Right lobe of liver (tissue), 6 donors: ENCODE measurements around the gene PCED1B. TPM values are rescaled to one million over a fixed set of nuclear protein-coding genes. Genes with fewer than 3 reads are reported as not detected.

Experiments
- ATAC-seq, 4 donors: fragments of 200-7000 bp; cut with Tn5 transposase; one replicate each; pipeline ENCODE4 v1.9.1; 2020; ENCODE audit warnings: mild to moderate bottlenecking in 4 of 4, moderate library complexity in 4 of 4
- DNase-seq, 3 donors: peaks; one replicate each; pipeline ENCODE4 v3.0.0-alpha.2; 2020
- H3K27ac ChIP-seq, 3 donors: fragments of 200-600 bp; one replicate each; pipeline ENCODE4 v1.8.0; 2022
- H3K27me3 ChIP-seq, 2 donors: fragments of 200-600 bp; one replicate each; pipeline ENCODE4 v1.8.0; 2022
- H3K36me3 ChIP-seq, 4 donors: fragments of 200-600 bp; sonication (generic) in 1 of 4; one replicate each; pipeline versions ENCODE4 v1.5.1 to v1.8.0; 2017 to 2022; ENCODE audit warnings: control low read depth in 1 of 4
- H3K4me1 ChIP-seq, 4 donors: fragments of 200-600 bp; sonication (generic) in 1 of 4; one replicate each; pipeline versions ENCODE4 v1.5.1 to v1.8.0; 2017 to 2022; ENCODE audit warnings: control low read depth in 1 of 4
- H3K4me3 ChIP-seq, 3 donors: fragments of 200-600 bp; one replicate each; pipeline ENCODE4 v1.8.0; 2022
- H3K9me3 ChIP-seq, 4 donors: fragments of 200-600 bp; sonication (generic) in 1 of 4; one replicate each; pipeline versions ENCODE4 v1.5.1 to v1.8.0; 2017 to 2022; ENCODE audit warnings: control low read depth in 1 of 4
- CTCF ChIP-seq, 4 donors: fragments of 200-600 bp in 3 of 4; fragments of 450-650 bp in 1 of 4; IDR thresholded peaks; one replicate each; pipeline versions ENCODE4 v1.5.1 to v1.8.0; 2016 to 2022; ENCODE audit warnings: antibody characterized with exemption in 4 of 4, mild to moderate bottlenecking in 2 of 4
- POLR2A ChIP-seq: fragments of 450-650 bp; IDR thresholded peaks from one replicate; pipeline ENCODE4 v1.6.1; 2017; ENCODE audit warnings: antibody characterized with exemption, mild to moderate bottlenecking
- WGBS: methylation state at CpG from one replicate; pipeline ENCODE4 v1.1.6; 2018; ENCODE audit warnings: low coverage, low lambda C conversion rate; ENCODE audit not compliant: insufficient coverage; ENCODE audit errors: missing lambda C conversion rate; 5-methylcytosine and 5-hydroxymethylcytosine counted together
- intact Hi-C, 2 donors: fragments of 100-400 bp; cut with DNase I; formaldehyde crosslinking; loops; one replicate each; pipeline versions ENCODE4 v1.11.2 to v1.14.1; 2022
- total RNA-seq, 6 experiments: library from RNA; depleted of rRNA in 2 of 6; stranded (reverse); fragments of >200 nt in 2 of 6; fragmentation: NEBNext Ultra II Directional in 3 of 6; extraction: Animal tissue kit (Norgen Biotek cat#: 25700) in 3 of 6; gene quantifications; one replicate each; pipeline versions ENCODE4 v1.1.0 to v1.2.4, GENCODE V29; 2016 to 2023
- donor health status: DM: no; HTN: yes; CAD: no.
- donor health status: DM: no; HTN: no; CAD: no.
- donor health status: DM: no; HTN: no; CAD: no.
- donor health status: DM: no; HTN: yes; CAD: no.
- donor health status: DM: no; HTN: yes; CAD: no.

The PCED1B gene
- total RNA-seq, 6 experiments from 2014 or later = 0.62 to 3.0 (median 1.1) TPM

- TF ChIP-seq POLR2A (no peak), CTCF (IDR thresholded peaks at IDR 0.05) (no peak)
- 27% methylated on average over 26 of the region's 26 CpGs for WGBS
- Histone ChIP-seq H3K27ac (peak overlapping the region; percentile 69 to 79 (median 77)), H3K4me3 (peak overlapping the region; percentile 51 to 68 (median 54)), H3K9me3 (no peaks in the 10 kb centered on the region), H3K36me3 (no peaks in the 10 kb centered on the region), H3K4me1 (peaks cover 0 to 5% (median 2%) of the 10 kb centered on the region in 4 donors), H3K27me3 (no peaks in the 10 kb centered on the region)
- peak; percentile 57 to 72 (median 66) for DNase-seq
- ATAC-seq = peak; percentile 32 to 45 (median 38)
- intact Hi-C loops = no loop called here
These were observed 1.5 kb downstream of the PCED1B start for GRCh38 chr12:47080725-47081502.

GRCh38 chr12:47082283-47082682 lies 2.9 kb downstream of the PCED1B start:
- peaks cover 0 to 5% (median 2%) of the 10 kb centered on the region in 4 donors for H3K4me1 ChIP-seq
- no peaks in the 10 kb centered on the region for H3K27me3 ChIP-seq
- H3K27ac ChIP-seq = no peak overlapping the region
- DNase-seq (no peak), ATAC-seq (no peak)
- WGBS = 71% methylated on average over 3 of the region's 3 CpGs
- intact Hi-C loops = no loop called here
- TF ChIP-seq CTCF (IDR thresholded peaks at IDR 0.05) = no peak
- H3K36me3 ChIP-seq = no peaks in the 10 kb centered on the region
- no peaks in the 10 kb centered on the region for H3K9me3 ChIP-seq
- H3K4me3 ChIP-seq = no peak overlapping the region

- TF ChIP-seq CTCF (IDR thresholded peaks at IDR 0.05) (no peak), POLR2A (no peak)
- no peak for DNase-seq
- Histone ChIP-seq H3K27ac (no peak overlapping the region), H3K9me3 (no peaks in the 10 kb centered on the region), H3K4me1 (peaks cover 0 to 5% (median 2%) of the 10 kb centered on the region in 4 donors), H3K27me3 (no peaks in the 10 kb centered on the region), H3K36me3 (no peaks in the 10 kb centered on the region), H3K4me3 (no peak overlapping the region)
- 55% methylated on average over 7 of the region's 7 CpGs for WGBS
- intact Hi-C loops = no loop called here
- no peak for ATAC-seq
These were observed 3.6 kb downstream of the PCED1B start for GRCh38 chr12:47082796-47083621.

GRCh38 chr12:47084172-47084571 lies 4.8 kb downstream of the PCED1B start:
- no peak overlapping the region for H3K4me3 ChIP-seq
- DNase-seq (no peak), ATAC-seq (no peak)
- 64% methylated on average over 1 of the region's 1 CpG for WGBS
- TF ChIP-seq POLR2A (no peak), CTCF (IDR thresholded peaks at IDR 0.05) (no peak)
- intact Hi-C loops = no loop called here
- no peaks in the 10 kb centered on the region for H3K27me3 ChIP-seq
- H3K36me3 ChIP-seq = no peaks in the 10 kb centered on the region
- no peak overlapping the region for H3K27ac ChIP-seq
- H3K9me3 ChIP-seq = no peaks in the 10 kb centered on the region
- no peaks in the 10 kb centered on the region for H3K4me1 ChIP-seq
